HCT116 (cell line): ENCODE measurements around the gene KHDRBS1. TPM values are rescaled to one million over a fixed set of nuclear protein-coding genes. Genes with fewer than 3 reads are reported as not detected.
A peak's percentile ranks its signal among the peaks of the same experiment; 100 is the strongest.
"Not testable (repeated sequence)": the region's sequence is repeated elsewhere in the genome, so short reads cannot be mapped to it uniquely, and the experiment has no call there.

Source experiments
- ATAC-seq: fragments of 200-7000 bp; cut with Tn5 transposase; 2 replicates; pipeline ENCODE4 v1.9.1; 2020; ENCODE audit warnings: mild to moderate bottlenecking, moderate library complexity
- BruUV-seq: library from RNA; stranded (reverse); fragments of 400-500 nt; replicated peaks from 2 replicates; lab custom pipeline; 2021; lab: Mats Ljungman, UMichigan
- CTCF ChIA-PET: fragments of 300-600 bp; sonication (Branson Sonifier 250); formaldehyde crosslinking; loops from one replicate; lab custom pipeline; 2021; ENCODE audit warnings: antibody characterized with exemption; lab: Charles Lee
- POLR2A ChIA-PET: fragments of 300-600, 350-600 bp; sonication (Branson Sonifier 250); formaldehyde crosslinking; loops from one replicate; lab custom pipeline; 2021; ENCODE audit warnings: antibody characterized with exemption; lab: Charles Lee
- RAD21 ChIA-PET, 2 experiments: fragments of 300-600 bp; sonication (Branson Sonifier 250); formaldehyde crosslinking; loops; one replicate each; lab custom pipeline; 2023; ENCODE audit warnings: low total read pairs in 2 of 2; ENCODE audit not compliant: uncharacterized antibody in 2 of 2, unreplicated experiment in 2 of 2, low non-redundant PET in 1 of 2; lab: Charles Lee
- DNase-seq: peaks from one replicate; pipeline ENCODE4 v3.0.0-alpha.2; 2010; ENCODE audit warnings: low read depth, low spot score
- H2AFZ ChIP-seq: fragments of 200-600 bp; shearing (Covaris generic), sonication (generic); 2 replicates; pipeline ENCODE4 v1.6.1; 2017; ENCODE audit warnings: low read depth, mixed run types, mixed read lengths, antibody characterized with exemption, low read length; ENCODE audit not compliant: poor library complexity, severe bottlenecking
- H3K27ac ChIP-seq: 2 replicates; pipeline ENCODE4 v1.5.1; 2012; ENCODE audit warnings: low read depth, low read length
- H3K27me3 ChIP-seq: fragments of 200-600 bp; sonication (generic); 2 replicates; pipeline ENCODE4 v1.6.1; 2016; ENCODE audit warnings: mixed run types, low read length, mixed read lengths; ENCODE audit not compliant: insufficient read depth
- H3K36me3 ChIP-seq, 2 experiments: fragments of 200-500 bp in 1 of 2; fragments of 200-600 bp in 1 of 2; sonication (Bioruptor generic) in 1 of 2; sonication (generic) in 1 of 2; 2 replicates each; pipeline versions ENCODE4 v1.5.1 to v1.6.1; 2014 to 2016; ENCODE audit warnings: low read length in 2 of 2, inconsistent platforms in 1 of 2, mixed read lengths in 1 of 2, mixed run types in 1 of 2; ENCODE audit not compliant: insufficient read depth in 2 of 2, control insufficient read depth in 1 of 2
- H3K4me1 ChIP-seq, 2 experiments: fragments of 200-600 bp in 1 of 2; sonication (generic) in 1 of 2; 2 replicates each; pipeline versions ENCODE4 v1.5.1 to v1.6.1; 2012 to 2017; ENCODE audit warnings: low read length in 2 of 2, inconsistent platforms in 1 of 2, mild to moderate bottlenecking in 1 of 2, mixed read lengths in 1 of 2, mixed run types in 1 of 2, moderate library complexity in 1 of 2; ENCODE audit not compliant: insufficient read depth in 2 of 2, control insufficient read depth in 1 of 2
- H3K4me2 ChIP-seq: fragments of 200-600 bp; sonication (generic); 2 replicates; pipeline ENCODE4 v1.6.1; 2017; ENCODE audit warnings: mixed run types, low read length, mixed read lengths
- H3K4me3 ChIP-seq, 2 experiments: fragments of 200-600 bp in 1 of 2; sonication (generic) in 1 of 2; replicated peaks in 1 of 2; 2 replicates each; pipeline ENCODE4 v1.5.1; 2011 to 2016; ENCODE audit warnings: low read length in 2 of 2, control low read depth in 1 of 2, low read depth in 1 of 2, mild to moderate bottlenecking in 1 of 2, mixed read lengths in 1 of 2, mixed run types in 1 of 2
- H3K79me2 ChIP-seq: fragments of 200-600 bp; sonication (generic); 2 replicates; pipeline ENCODE4 v1.6.1; 2017; ENCODE audit warnings: mild to moderate bottlenecking, mixed run types, low read length, moderate library complexity, mixed read lengths; ENCODE audit not compliant: insufficient read depth
- H3K9ac ChIP-seq: fragments of 200-600 bp; sonication (generic); 2 replicates; pipeline ENCODE4 v1.6.1; 2016; ENCODE audit warnings: low read length, mixed read lengths
- H3K9me2 ChIP-seq: fragments of 200-600 bp; sonication (generic), shearing (Covaris generic); 2 replicates; pipeline ENCODE4 v1.6.1; 2017; ENCODE audit warnings: mixed run types, mild to moderate bottlenecking, moderate library complexity; ENCODE audit not compliant: insufficient read depth
- H3K9me3 ChIP-seq, 2 experiments: fragments of 200-500 bp in 1 of 2; fragments of 200-600 bp in 1 of 2; sonication (Bioruptor generic) in 1 of 2; sonication (generic) in 1 of 2; 2 replicates each; pipeline ENCODE4 v1.6.1; 2014 to 2017; ENCODE audit warnings: low read length in 2 of 2, mixed read lengths in 2 of 2, inconsistent platforms in 1 of 2, low read depth in 1 of 2, mild to moderate bottlenecking in 1 of 2, mixed run types in 1 of 2, moderate library complexity in 1 of 2; ENCODE audit not compliant: control insufficient read depth in 1 of 2, insufficient read depth in 1 of 2
- H4K20me1 ChIP-seq: fragments of 200-600 bp; sonication (generic), shearing (Covaris generic); 2 replicates; pipeline ENCODE4 v1.6.1; 2017; ENCODE audit warnings: mixed run types, mild to moderate bottlenecking, moderate library complexity; ENCODE audit not compliant: insufficient read depth
- CEBPB ChIP-seq: IDR thresholded peaks from 2 replicates; pipeline ENCODE4 v1.6.1; 2012; ENCODE audit warnings: low read depth
- EGR1 ChIP-seq: IDR thresholded peaks from 2 replicates; pipeline ENCODE4 v1.6.1; 2012; ENCODE audit warnings: low read depth
- EZH2phosphoT487 ChIP-seq: fragments of 200-600 bp; IDR thresholded peaks from 2 replicates; pipeline ENCODE4 v1.6.1; 2018; ENCODE audit warnings: antibody characterized with exemption, borderline replicate concordance
- FOSL1 ChIP-seq: IDR thresholded peaks from 2 replicates; pipeline ENCODE4 v1.6.1; 2012; ENCODE audit warnings: low read depth
- JUND ChIP-seq: IDR thresholded peaks from 2 replicates; pipeline ENCODE4 v1.6.1; 2012
- POLR2AphosphoS5 ChIP-seq: IDR thresholded peaks from 2 replicates; pipeline ENCODE4 v1.6.1; 2011; ENCODE audit warnings: mild to moderate bottlenecking, low read depth, low read length, moderate library complexity
- SP1 ChIP-seq: IDR thresholded peaks from 2 replicates; pipeline ENCODE4 v1.6.1; 2012; ENCODE audit warnings: low read depth
- intact Hi-C: fragments of 100-400 bp; cut with micrococcal nuclease; formaldehyde crosslinking; loops from 2 replicates; pipeline ENCODE4 v1.10.0; 2022
- total RNA-seq: library from RNA; stranded (reverse); gene quantifications from one replicate; pipeline ENCODE4 v1.2.1, GENCODE V29; 2021; ENCODE audit not compliant: unreplicated experiment

The KHDRBS1 gene
- total RNA-seq, 1 experiment from 2014 or later = 215 TPM

DNA sequence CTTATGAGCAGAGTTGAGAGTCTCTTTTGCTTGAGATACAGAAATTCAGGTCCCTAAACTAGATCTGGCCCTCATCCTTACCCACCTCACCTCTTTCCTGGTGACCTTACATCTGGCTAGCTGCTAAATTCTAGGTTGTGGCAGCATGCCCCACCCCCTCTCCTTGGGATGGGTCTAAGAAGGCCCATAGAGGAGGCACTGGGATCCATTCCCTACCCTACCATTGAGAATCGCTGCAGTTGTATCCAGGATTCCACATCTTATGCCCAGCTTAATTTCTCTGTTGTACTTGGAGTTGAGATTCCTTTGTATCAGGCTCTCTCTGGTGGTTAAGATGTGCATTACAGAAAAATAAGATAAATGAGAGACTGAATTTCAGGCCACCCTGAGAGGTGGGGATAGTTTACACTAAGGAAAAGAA, 49.6 kb downstream of the KHDRBS1 start (continued):
- no peak for TF ChIP-seq SP1
- no peak for TF ChIP-seq CEBPB
- no peak for TF ChIP-seq EGR1

DNA sequence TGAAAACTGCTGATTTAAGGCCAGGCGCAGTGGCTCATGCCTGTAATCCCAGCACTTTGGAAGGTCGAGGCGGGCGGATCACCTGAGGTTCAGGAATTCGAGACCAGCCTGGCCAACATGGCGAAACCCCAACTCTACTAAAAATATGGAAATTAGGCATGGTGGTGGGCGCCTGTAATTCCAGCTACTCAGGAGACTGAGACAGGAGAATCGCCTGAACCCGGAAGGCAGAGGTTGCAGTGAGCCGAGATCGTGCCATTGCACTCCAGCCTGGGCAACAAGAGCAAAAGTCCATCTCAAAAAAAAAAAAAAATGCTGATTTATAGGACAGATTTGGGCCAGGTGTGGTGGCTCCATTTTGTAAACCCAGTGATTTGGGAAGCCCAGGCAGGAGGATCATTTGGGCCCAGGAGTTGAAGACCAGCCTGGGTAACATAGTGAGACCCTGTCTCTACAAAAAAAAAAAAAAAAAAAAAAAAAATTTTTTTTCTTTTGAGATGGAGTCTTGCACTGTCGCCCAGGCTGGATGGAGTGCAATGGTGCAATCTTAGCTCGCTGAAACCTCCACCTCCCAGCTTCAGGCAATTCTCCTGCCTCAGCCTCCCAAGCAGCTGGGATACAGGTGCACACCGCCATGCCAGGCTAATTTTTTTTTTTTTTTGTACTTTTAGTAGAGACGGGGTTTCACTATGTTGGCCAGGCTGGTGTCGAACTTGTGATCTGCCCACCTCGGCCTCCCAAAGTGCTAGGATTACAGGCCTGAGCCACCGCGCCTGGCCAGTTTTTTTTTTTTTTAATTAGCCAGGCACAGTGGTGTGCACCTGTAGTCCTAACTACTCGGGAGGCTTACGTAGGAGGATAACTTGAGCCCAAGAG, 52.2 kb downstream of the KHDRBS1 start:
- intact Hi-C loops = loop anchor here (10.0 kb wide), 1 partner anchor 251 kb away; the partner anchor contains the start of gene SPOCD1
- H3K4me3 ChIP-seq, H3K9me2 ChIP-seq, H3K79me2 ChIP-seq, H3K9ac ChIP-seq, DNase-seq, POLR2A ChIA-PET, H2AFZ ChIP-seq, H3K9me3 ChIP-seq, H3K27me3 ChIP-seq, H4K20me1 ChIP-seq, BruUV-seq, H3K36me3 ChIP-seq: not testable (repeated sequence)
- 0 out of 2 replicates have a peak, but pooled peaks have one; percentile 2 for ATAC-seq
- TF ChIP-seq JUND (0 out of 2 replicates have a peak, but pooled peaks have one; percentile 1), FOSL1 (0 out of 2 replicates have a peak, but pooled peaks have one; percentile 1)
- ChIA-PET CTCF (interaction anchor here (1.3 kb wide), 1 partner anchor 88 kb away, joined by 4 read pairs; no protein-coding TSS in a partner anchor), RAD21 (interaction anchor here (0.7 to 0.8 kb wide), 3 partner anchors 9 to 123 kb away, joined by 3 to 9 read pairs (median 3); no protein-coding TSS in a partner anchor)
- Histone ChIP-seq H3K4me2 (peak overlapping the region; percentile 25), H3K27ac (peak overlapping the region; percentile 10; the same call in 1 of the 2 replicates), H3K4me1 (peaks cover 31 to 38% of the 10 kb centered on the region in 2 experiments)

DNA sequence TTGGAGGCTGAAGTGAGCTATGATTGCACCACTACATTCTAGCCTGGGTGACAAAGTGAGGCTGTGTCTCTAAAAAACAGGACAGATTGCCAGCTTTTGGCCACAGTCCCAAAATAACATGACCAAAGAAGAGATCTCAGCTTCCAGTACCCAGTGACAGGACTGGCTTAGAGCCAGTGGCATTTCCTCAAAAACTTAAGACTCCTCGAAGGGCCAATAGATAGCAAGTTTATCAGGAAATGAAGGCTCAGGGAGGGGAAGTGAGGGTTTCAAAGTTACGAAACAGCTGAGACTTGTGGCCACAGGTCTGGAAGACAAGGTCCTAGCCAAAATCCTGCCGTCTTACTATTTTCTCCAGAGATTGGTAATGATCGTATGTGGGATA, 52.8 kb downstream of the KHDRBS1 start:
- CTCF ChIA-PET = interaction anchor here (1.3 kb wide), 1 partner anchor 88 kb away, joined by 4 read pairs; no protein-coding TSS in a partner anchor
- Histone ChIP-seq H3K27ac (peak overlapping the region; percentile 10; the same call in 1 of the 2 replicates), H3K9me3 (no peaks in the 10 kb centered on the region), H3K4me2 (peak overlapping the region; percentile 25), H3K79me2 (no peaks in the 10 kb centered on the region), H3K9me2 (no peaks in the 10 kb centered on the region), H2AFZ (no peak overlapping the region), H3K4me1 (peaks cover 31 to 39% of the 10 kb centered on the region in 2 experiments), H3K4me3 (no peak overlapping the region), H3K9ac (no peak overlapping the region), H3K36me3 (peaks cover 2 to 3% of the 10 kb centered on the region in 2 experiments; a peak in 3 of 4 replicates), H3K27me3 (no peaks in the 10 kb centered on the region), H4K20me1 (no peaks in the 10 kb centered on the region)
- intact Hi-C loops = loop anchor here (10.0 kb wide), 1 partner anchor 252 kb away; the partner anchor contains the start of gene SPOCD1
- peak; percentile 48 for DNase-seq
- no peak for TF ChIP-seq EZH2phosphoT487
- 0 out of 2 replicates have a peak, but pooled peaks have one; percentile 5 for TF ChIP-seq JUND
- peak; percentile 10; the same call in 1 of the 2 replicates for TF ChIP-seq POLR2AphosphoS5
- no TSS peak for BruUV-seq
- peak; percentile 31 for ATAC-seq
- POLR2A ChIA-PET = no interaction called here
- RAD21 ChIA-PET = interaction anchor here in 1 of 2 experiments (0.7 to 0.8 kb wide), 2 partner anchors 8 to 122 kb away, joined by 3 read pairs; no protein-coding TSS in a partner anchor
